NCI-H146 treated with DMSO at 0.1 percent for 48 hours (cell line): ENCODE data around the gene MRFAP1L1.
A peak's percentile ranks its signal among the peaks of the same experiment; 100 is the strongest.
"Not testable (repeated sequence)": the region's sequence is repeated elsewhere in the genome, so short reads cannot be mapped to it uniquely, and the experiment has no call there.

Source experiments
- DNase-seq: peaks from one replicate; lab custom pipeline; 2025; ENCODE audit not compliant: unreplicated experiment; lab: John Stamatoyannopoulos, UW

The MRFAP1L1 gene

GRCh38 chr4:6709230-6710114 is at the start of gene MRFAP1L1:
Gene MRFAP1L1 (minus strand): TSS chr4:6709865. CDS start chr4:6709629, 236 bp downstream.
- DNase-seq, result peak; percentile 92

- DNase-seq, result no peak
Measured at GRCh38 chr4:6758728-6759127, 49.1 kb upstream of the MRFAP1L1 start.

- not testable (repeated sequence) for DNase-seq
Measured at GRCh38 chr4:6756345-6756744, 46.7 kb upstream of the MRFAP1L1 start.

- DNase-seq, result no peak
Measured at GRCh38 chr4:6755088-6755753, 45.6 kb upstream of the MRFAP1L1 start.

- no peak for DNase-seq
Measured at GRCh38 chr4:6754481-6755087, 44.9 kb upstream of the MRFAP1L1 start.

GRCh38 chr4:6753891-6754290 is 44.2 kb upstream of the MRFAP1L1 start:
- DNase-seq, result no peak

GRCh38 chr4:6753103-6753560 is 43.5 kb upstream of the MRFAP1L1 start:
- DNase-seq, result no peak

GRCh38 chr4:6752486-6752829 is 42.8 kb upstream of the MRFAP1L1 start:
- DNase-seq, result no peak

- no peak for DNase-seq
Measured at GRCh38 chr4:6751611-6752485, 42.2 kb upstream of the MRFAP1L1 start.

- no peak for DNase-seq
Measured at GRCh38 chr4:6750286-6751221, 40.9 kb upstream of the MRFAP1L1 start.

GRCh38 chr4:6749340-6750171 is 39.9 kb upstream of the MRFAP1L1 start:
- no peak for DNase-seq

GRCh38 chr4:6748286-6748685 is 38.6 kb upstream of the MRFAP1L1 start:
- DNase-seq, result no peak

GRCh38 chr4:6747294-6748051 is 37.8 kb upstream of the MRFAP1L1 start:
- DNase-seq, result no peak

- DNase-seq, result no peak
Measured at GRCh38 chr4:6746721-6747293, 37.1 kb upstream of the MRFAP1L1 start.

- DNase-seq, result no peak
Measured at GRCh38 chr4:6742989-6743388, 33.3 kb upstream of the MRFAP1L1 start.

GRCh38 chr4:6742507-6742906 is 32.8 kb upstream of the MRFAP1L1 start:
- no peak for DNase-seq

GRCh38 chr4:6740347-6740746 is 30.7 kb upstream of the MRFAP1L1 start:
- DNase-seq, result no peak

- DNase-seq, result no peak
Measured at GRCh38 chr4:6739920-6740319, 30.3 kb upstream of the MRFAP1L1 start.
